MCF 10A (cell line): ENCODE measurements around the gene APOC3. TPM values are rescaled to one million over a fixed set of nuclear protein-coding genes. Genes with fewer than 3 reads are reported as not detected.

Experiments used
- BruUV-seq: library from RNA; stranded (reverse); fragments of 400-500 nt; replicated peaks from 2 replicates; lab custom pipeline; 2021; lab: Mats Ljungman, UMichigan
- CTCF ChIA-PET: fragments of 300-600 bp; sonication (Branson Sonifier 250); formaldehyde crosslinking; extraction: SDS; loops from one replicate; lab custom pipeline; 2021; ENCODE audit warnings: antibody characterized with exemption, inconsistent platforms; lab: Yijun Ruan, JAX
- POLR2A ChIA-PET: fragments of 300-600, 350-650 bp; sonication (Branson Sonifier 250); formaldehyde crosslinking; extraction: SDS; loops from one replicate; lab custom pipeline; 2020; ENCODE audit warnings: antibody characterized with exemption, inconsistent platforms; lab: Yijun Ruan, JAX
- DNase-seq: peaks from one replicate; pipeline ENCODE4 v3.0.0-alpha.2; 2018; ENCODE audit not compliant: unreplicated experiment
- H3K27ac Mint-ChIP-seq: one replicate; pipeline ENCODE4 v1.8.0; 2022; ENCODE audit warnings: mild to moderate bottlenecking, low read depth, mixed read lengths; ENCODE audit not compliant: unreplicated experiment
- H3K27me3 Mint-ChIP-seq: one replicate; pipeline ENCODE4 v1.8.0; 2022; ENCODE audit warnings: mixed read lengths; ENCODE audit not compliant: insufficient read depth, unreplicated experiment
- H3K36me3 Mint-ChIP-seq: one replicate; pipeline ENCODE4 v1.8.0; 2022; ENCODE audit warnings: mild to moderate bottlenecking, moderate library complexity, mixed read lengths; ENCODE audit not compliant: insufficient read depth, unreplicated experiment
- H3K4me1 Mint-ChIP-seq: one replicate; pipeline ENCODE4 v1.8.0; 2022; ENCODE audit warnings: mixed read lengths; ENCODE audit not compliant: insufficient read depth, unreplicated experiment
- H3K4me3 Mint-ChIP-seq: one replicate; pipeline ENCODE4 v1.8.0; 2022; ENCODE audit warnings: mild to moderate bottlenecking, moderate library complexity, mixed read lengths; ENCODE audit not compliant: unreplicated experiment
- H3K9me3 Mint-ChIP-seq: one replicate; pipeline ENCODE4 v1.8.0; 2022; ENCODE audit warnings: mixed read lengths; ENCODE audit not compliant: unreplicated experiment
- CTCF ChIP-seq: fragments of 200-600 bp; IDR thresholded peaks from one replicate; pipeline ENCODE4 v1.8.0; 2022; ENCODE audit warnings: antibody characterized with exemption, mild to moderate bottlenecking; ENCODE audit not compliant: unreplicated experiment
- intact Hi-C: fragments of 100-400 bp; cut with micrococcal nuclease; formaldehyde crosslinking; loops from 2 replicates; pipeline ENCODE4 v1.14.1; 2022
- total RNA-seq: library from RNA; stranded (reverse); gene quantifications from 2 replicates; pipeline ENCODE4 v1.2.3, GENCODE V29; 2022

APOC3 gene
- total RNA-seq, 1 experiment from 2014 or later, result not detected

DNA sequence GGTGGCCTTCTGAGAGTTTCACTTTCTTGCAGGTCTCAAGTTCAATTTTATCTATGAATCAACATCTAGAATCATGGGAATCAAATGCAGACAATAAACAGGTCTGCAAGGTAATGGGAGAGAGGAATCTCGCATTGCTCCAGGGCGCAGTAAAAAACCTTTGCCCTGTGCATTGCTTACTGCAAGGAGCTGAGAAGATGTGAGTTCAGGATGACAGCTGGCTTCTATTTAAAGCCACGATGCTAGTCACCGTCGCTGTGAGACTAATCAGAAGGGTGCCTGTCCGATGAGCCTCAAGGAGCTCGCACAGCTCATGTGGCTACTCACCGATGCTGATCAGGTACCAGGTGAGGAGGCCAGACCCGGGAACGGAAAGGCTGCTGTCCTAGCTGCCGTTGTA lies 37.9 kb downstream of the APOC3 start:
- peaks cover 37% of the 10 kb centered on the region for H3K36me3 Mint-ChIP-seq
- POLR2A ChIA-PET, result no interaction called here
- no peak for DNase-seq
- no peaks in the 10 kb centered on the region for H3K9me3 Mint-ChIP-seq
- intact Hi-C loops, result no loop called here
- TF ChIP-seq CTCF, result no peak
- no peak overlapping the region for H3K27ac Mint-ChIP-seq
- no peaks in the 10 kb centered on the region for H3K27me3 Mint-ChIP-seq
- no TSS peak for BruUV-seq
- peaks cover 17% of the 10 kb centered on the region for H3K4me1 Mint-ChIP-seq
- CTCF ChIA-PET, result interaction anchor here (1.6 to 6.1 kb wide), 2 partner anchors 12 to 237 kb away, joined by 5 to 19 read pairs; no protein-coding TSS in a partner anchor
- no peak overlapping the region for H3K4me3 Mint-ChIP-seq

- no peak for TF ChIP-seq CTCF
- no peak overlapping the region for H3K27ac Mint-ChIP-seq
- DNase-seq, result no peak
- intact Hi-C loops, result no loop called here
- ChIA-PET CTCF (interaction anchor here (1.6 to 6.1 kb wide), 2 partner anchors 12 to 236 kb away, joined by 5 to 19 read pairs; no protein-coding TSS in a partner anchor), POLR2A (no interaction called here)
- no peak overlapping the region for H3K4me3 Mint-ChIP-seq
- BruUV-seq, result no TSS peak
- H3K4me1 Mint-ChIP-seq, result peaks cover 17% of the 10 kb centered on the region
- H3K36me3 Mint-ChIP-seq, result peaks cover 41% of the 10 kb centered on the region
- H3K27me3 Mint-ChIP-seq, result no peaks in the 10 kb centered on the region
- no peaks in the 10 kb centered on the region for H3K9me3 Mint-ChIP-seq
These were observed 38.4 kb downstream of the APOC3 start for GRCh38 chr11:116868066-116868465.

GRCh38 chr11:116869610-116870009 lies 39.9 kb downstream of the APOC3 start:
- BruUV-seq, result no TSS peak
- ChIA-PET CTCF (interaction anchor here (0.7 to 16.1 kb wide), 3 partner anchors 10 to 237 kb away, joined by 3 to 232 read pairs (median 6); no protein-coding TSS in a partner anchor), POLR2A (no interaction called here)
- Mint-ChIP-seq H3K36me3 (peaks cover 40% of the 10 kb centered on the region), H3K4me3 (no peak overlapping the region), H3K4me1 (peaks cover 17% of the 10 kb centered on the region), H3K9me3 (no peaks in the 10 kb centered on the region), H3K27me3 (no peaks in the 10 kb centered on the region), H3K27ac (peak overlapping the region; percentile 52)
- TF ChIP-seq CTCF, result no peak
- intact Hi-C loops, result no loop called here
- DNase-seq, result no peak

DNA sequence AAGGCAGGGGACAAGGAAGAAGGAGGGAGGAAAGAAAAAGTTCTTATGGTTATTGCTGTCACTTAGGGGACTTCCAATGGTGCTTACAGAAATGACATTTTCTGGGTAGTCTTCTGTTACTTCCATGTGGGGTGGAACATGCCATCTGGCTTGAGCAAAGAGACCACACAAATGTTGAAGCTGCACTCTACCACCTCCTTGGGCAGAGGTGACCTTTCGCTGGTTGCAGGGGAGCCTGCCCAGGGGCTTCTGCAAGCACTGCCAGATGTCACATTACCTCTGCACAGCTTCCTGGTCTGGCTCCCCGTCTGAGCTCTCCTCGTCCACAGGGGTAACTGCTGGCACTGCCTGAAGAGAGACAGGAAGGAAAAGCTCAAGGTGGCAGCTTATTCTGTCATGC lies 40.3 kb downstream of the APOC3 start:
- Mint-ChIP-seq H3K27ac (peak overlapping the region; percentile 52), H3K27me3 (no peaks in the 10 kb centered on the region), H3K9me3 (no peaks in the 10 kb centered on the region), H3K4me3 (no peak overlapping the region), H3K4me1 (peaks cover 17% of the 10 kb centered on the region), H3K36me3 (peaks cover 45% of the 10 kb centered on the region)
- POLR2A ChIA-PET, result no interaction called here
- intact Hi-C loops, result no loop called here
- DNase-seq, result no peak
- no TSS peak for BruUV-seq
- TF ChIP-seq CTCF, result no peak
- CTCF ChIA-PET, result interaction anchor here (0.7 to 16.1 kb wide), 3 partner anchors 9 to 237 kb away, joined by 3 to 232 read pairs (median 6); no protein-coding TSS in a partner anchor
